Cardiac muscle cell (in vitro differentiated cells and primary cell): Measurements from ENCODE around the gene TMEM114. TPM values are rescaled to one million over a fixed set of nuclear protein-coding genes. Genes with fewer than 3 reads are reported as not detected.

Experiments used
- DNase-seq, 2 donors: peaks; one replicate each; pipeline versions ENCODE4 v3.0.0 to v3.0.0-alpha.2; 2010 to 2017; ENCODE audit warnings: low read depth in 1 of 2, low spot score in 1 of 2
- H3K27ac ChIP-seq: fragments of 200-600 bp; sonication (generic); 2 replicates; pipeline ENCODE4 v1.5.1; 2016
- H3K27me3 ChIP-seq: fragments of 200-600 bp; sonication (generic); 2 replicates; pipeline ENCODE4 v1.6.0; 2016; ENCODE audit warnings: control low read depth
- H3K36me3 ChIP-seq: fragments of 200-600 bp; sonication (generic); 2 replicates; pipeline ENCODE4 v1.5.1; 2016; ENCODE audit warnings: control low read depth
- H3K4me1 ChIP-seq: fragments of 200-600 bp; sonication (generic); 2 replicates; pipeline ENCODE4 v1.8.1; 2017; ENCODE audit warnings: low read depth, mild to moderate bottlenecking, mixed run types
- H3K4me3 ChIP-seq: fragments of 200-600 bp; sonication (generic); 2 replicates; pipeline ENCODE4 v1.5.1; 2016; ENCODE audit warnings: mild to moderate bottlenecking
- H3K9me3 ChIP-seq: fragments of 200-600 bp; sonication (generic); 2 replicates; pipeline ENCODE4 v1.5.1; 2017; ENCODE audit warnings: low read depth, mild to moderate bottlenecking, control low read depth
- polyA plus RNA-seq: library from polyadenylated mRNA; unstranded; fragments of >200 nt; fragmentation: Nextera tagmentation; extraction: Ambion mirVana; gene quantifications from 2 replicates; pipeline ENCODE4 v1.2.1, GENCODE V29; 2016
- total RNA-seq: library from RNA; depleted of rRNA; stranded (reverse); fragments of >200 nt; gene quantifications from 2 replicates; pipeline ENCODE4 v1.2.3, GENCODE V29; 2016
- TF ChIP-seq, protein P1 (sequence below): IDR thresholded peaks from 2 replicates; pipeline ENCODE4 v1.5.1; 2012; ENCODE audit warnings: low read depth, mild to moderate bottlenecking, low read length

The TMEM114 gene
- total and polyA plus RNA-seq, 2 experiments from 2014 or later, result not detected

DNA sequence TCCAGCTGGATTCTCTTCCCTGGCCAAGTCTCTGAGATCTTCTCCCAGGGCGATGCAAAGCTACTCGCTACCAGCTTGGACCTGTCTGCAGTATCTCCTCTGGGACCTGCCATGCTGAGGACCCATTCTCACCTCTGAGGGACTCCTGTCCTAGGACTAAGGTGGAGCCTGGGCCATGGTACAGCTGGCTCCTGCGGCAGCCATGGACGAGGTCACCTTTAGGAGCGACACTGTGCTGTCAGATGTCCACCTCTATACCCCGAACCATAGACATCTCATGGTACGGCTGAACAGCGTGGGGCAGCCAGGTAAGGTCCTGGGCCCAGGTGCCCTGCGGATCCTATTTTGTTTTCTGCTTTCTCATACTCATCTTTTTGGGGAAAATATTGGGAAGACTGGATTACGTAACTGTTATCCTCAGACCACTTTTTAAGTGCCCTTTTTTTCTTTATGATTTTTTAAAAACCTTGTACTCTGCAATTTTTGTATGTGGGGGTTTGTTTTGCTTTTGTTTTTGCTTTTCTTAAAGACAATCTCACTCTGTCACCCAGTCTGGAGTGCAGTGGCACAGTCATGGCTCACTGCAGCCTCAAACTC, 35.3 kb upstream of the TMEM114 start:
- Histone ChIP-seq H3K4me3 (no peak overlapping the region), H3K27ac (no peak overlapping the region), H3K4me1 (peaks cover 5% of the 10 kb centered on the region), H3K36me3 (peaks cover 43% of the 10 kb centered on the region), H3K27me3 (no peaks in the 10 kb centered on the region), H3K9me3 (no peaks in the 10 kb centered on the region)
- TF ChIP-seq, protein P1, sequence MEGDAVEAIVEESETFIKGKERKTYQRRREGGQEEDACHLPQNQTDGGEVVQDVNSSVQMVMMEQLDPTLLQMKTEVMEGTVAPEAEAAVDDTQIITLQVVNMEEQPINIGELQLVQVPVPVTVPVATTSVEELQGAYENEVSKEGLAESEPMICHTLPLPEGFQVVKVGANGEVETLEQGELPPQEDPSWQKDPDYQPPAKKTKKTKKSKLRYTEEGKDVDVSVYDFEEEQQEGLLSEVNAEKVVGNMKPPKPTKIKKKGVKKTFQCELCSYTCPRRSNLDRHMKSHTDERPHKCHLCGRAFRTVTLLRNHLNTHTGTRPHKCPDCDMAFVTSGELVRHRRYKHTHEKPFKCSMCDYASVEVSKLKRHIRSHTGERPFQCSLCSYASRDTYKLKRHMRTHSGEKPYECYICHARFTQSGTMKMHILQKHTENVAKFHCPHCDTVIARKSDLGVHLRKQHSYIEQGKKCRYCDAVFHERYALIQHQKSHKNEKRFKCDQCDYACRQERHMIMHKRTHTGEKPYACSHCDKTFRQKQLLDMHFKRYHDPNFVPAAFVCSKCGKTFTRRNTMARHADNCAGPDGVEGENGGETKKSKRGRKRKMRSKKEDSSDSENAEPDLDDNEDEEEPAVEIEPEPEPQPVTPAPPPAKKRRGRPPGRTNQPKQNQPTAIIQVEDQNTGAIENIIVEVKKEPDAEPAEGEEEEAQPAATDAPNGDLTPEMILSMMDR, result no peak
- DNase-seq, result no peak

DNA sequence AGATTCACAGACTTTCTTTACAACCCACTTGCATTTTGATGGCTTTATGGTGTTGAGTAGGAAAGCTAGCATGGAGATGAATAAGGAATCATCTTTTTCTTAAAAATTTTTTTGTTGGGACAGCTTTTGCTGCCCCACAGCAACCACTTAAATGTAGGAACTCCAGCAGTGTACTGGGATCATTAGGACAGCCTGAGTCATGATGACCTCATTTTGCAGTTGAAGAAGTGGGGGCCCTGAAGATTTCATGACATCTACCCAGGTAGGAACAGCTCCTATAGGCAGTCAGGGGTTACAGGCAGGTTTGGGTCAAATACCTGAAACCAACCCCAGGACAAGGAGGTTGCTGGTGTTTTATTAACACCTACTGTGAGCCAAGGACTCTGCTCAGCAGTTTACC, 33.3 kb upstream of the TMEM114 start:
- Histone ChIP-seq H3K4me1 (peaks cover 5% of the 10 kb centered on the region), H3K36me3 (peaks cover 24% of the 10 kb centered on the region), H3K9me3 (no peaks in the 10 kb centered on the region), H3K27ac (no peak overlapping the region), H3K4me3 (no peak overlapping the region), H3K27me3 (no peaks in the 10 kb centered on the region)
- TF ChIP-seq, protein P1, result no peak
- no peak for DNase-seq

DNA sequence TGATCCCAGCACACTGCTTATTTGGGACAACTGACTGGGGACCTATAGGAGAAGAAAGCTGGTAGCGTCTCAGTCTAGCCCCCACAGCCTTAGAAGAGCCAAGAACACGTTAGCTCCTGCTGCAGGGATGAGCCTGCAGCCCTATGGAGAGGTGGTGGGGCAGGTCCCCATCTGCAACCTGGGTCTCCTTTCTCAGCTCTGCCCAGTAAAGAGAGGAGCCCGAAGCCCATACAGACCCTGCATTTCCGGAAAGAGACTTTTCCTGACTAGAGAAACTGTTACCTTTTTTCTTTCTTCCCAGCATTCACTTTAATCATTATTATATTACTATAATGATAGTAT, 32.0 kb upstream of the TMEM114 start:
- DNase-seq, result no peak
- peak overlapping the region; percentile 62 for H3K4me3 ChIP-seq
- H3K9me3 ChIP-seq, result no peaks in the 10 kb centered on the region
- peaks cover 13% of the 10 kb centered on the region for H3K36me3 ChIP-seq
- H3K27me3 ChIP-seq, result no peaks in the 10 kb centered on the region
- H3K27ac ChIP-seq, result peak overlapping the region; percentile 94
- H3K4me1 ChIP-seq, result peaks cover 5% of the 10 kb centered on the region
- TF ChIP-seq, protein P1, result no peak

DNA sequence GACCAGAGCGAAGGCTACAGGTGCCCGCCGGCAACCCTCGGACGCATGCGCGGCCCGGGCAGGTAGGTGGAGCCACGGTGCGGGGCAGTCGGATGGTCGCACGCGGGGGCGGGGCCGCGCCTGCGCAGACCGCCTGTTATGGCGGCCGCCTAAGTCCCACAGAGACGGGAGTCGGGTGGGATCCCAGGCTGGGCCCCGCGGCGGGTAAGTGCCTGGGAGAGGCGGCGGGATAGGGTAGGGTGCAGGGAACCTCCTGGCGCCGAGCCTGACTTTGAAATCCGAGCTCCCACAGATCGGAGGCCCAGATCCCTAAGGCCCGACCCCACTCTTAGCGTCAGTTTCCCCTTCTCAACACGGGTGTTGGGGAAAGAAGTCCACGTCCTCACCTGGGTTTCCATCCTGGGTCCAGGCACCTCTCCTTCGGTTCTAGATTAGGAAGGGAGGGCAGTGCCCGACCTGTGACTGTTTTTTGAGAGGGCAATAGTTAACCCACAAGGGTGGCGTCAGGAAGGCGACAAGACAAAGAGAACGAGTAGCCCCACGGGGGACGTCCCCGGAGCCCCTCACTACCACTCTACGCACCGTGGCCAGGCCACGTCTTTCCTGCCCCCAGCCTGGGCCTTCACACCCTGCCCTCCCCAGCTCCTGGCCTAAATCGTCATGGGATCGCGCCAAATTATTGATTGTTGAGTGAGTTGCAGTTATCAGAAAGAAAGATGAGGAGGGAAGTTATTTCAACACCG, 31.4 kb upstream of the TMEM114 start, which contains the start of gene METTL22:
Gene METTL22 (plus strand): TSS at position 127 of the 743 bp plus-strand sequence. CDS start 3,968 bp downstream, outside the sequence.
- peak within 1 kb of the TSS; percentile 94 for H3K27ac ChIP-seq
- H3K27me3 ChIP-seq, result no peaks in the 10 kb centered on the region
- peak; percentile 91 to 95 for DNase-seq
- H3K9me3 ChIP-seq, result no peaks in the 10 kb centered on the region
- peak within 1 kb of the TSS; percentile 62 for H3K4me3 ChIP-seq
- TF ChIP-seq, protein P1, result no peak
- peaks cover 5% of the 10 kb centered on the region for H3K4me1 ChIP-seq
- peaks cover 8% of the 10 kb centered on the region for H3K36me3 ChIP-seq

DNA sequence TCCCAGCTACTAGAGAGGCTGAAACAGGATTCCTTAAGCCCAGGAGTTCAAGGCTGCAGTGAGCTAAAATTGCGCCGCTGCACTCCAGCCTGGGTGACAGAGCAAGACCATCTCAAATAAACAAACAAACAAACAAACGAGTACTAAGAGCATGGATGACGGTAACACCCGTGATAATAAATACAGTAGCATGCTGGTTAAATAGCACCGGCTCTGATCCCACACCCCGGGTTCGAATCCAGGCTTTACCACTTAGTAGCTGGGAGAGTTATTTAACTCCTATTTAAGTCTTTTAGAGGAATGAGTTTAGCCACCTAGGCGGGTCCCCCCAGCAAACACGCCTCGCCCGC, 30.9 kb upstream of the TMEM114 start:
- TF ChIP-seq, protein P1, result no peak
- Histone ChIP-seq H3K9me3 (no peaks in the 10 kb centered on the region), H3K27ac (peak overlapping the region; percentile 94), H3K36me3 (peaks cover 8% of the 10 kb centered on the region), H3K4me3 (peak overlapping the region; percentile 62), H3K27me3 (no peaks in the 10 kb centered on the region), H3K4me1 (peaks cover 5% of the 10 kb centered on the region)
- DNase-seq, result no peak
